T-helper 1 cell (primary cell): ENCODE results near the gene RTN3.
A peak's percentile ranks its signal among the peaks of the same experiment; 100 is the strongest.
"Not testable (repeated sequence)": the region's sequence is repeated elsewhere in the genome, so short reads cannot be mapped to it uniquely, and the experiment has no call there.

Experiments used
- DNase-seq, 5 donors: peaks; one replicate each; pipeline ENCODE4 v3.0.0-alpha.2; 2012 to 2020

RTN3 gene

DNA sequence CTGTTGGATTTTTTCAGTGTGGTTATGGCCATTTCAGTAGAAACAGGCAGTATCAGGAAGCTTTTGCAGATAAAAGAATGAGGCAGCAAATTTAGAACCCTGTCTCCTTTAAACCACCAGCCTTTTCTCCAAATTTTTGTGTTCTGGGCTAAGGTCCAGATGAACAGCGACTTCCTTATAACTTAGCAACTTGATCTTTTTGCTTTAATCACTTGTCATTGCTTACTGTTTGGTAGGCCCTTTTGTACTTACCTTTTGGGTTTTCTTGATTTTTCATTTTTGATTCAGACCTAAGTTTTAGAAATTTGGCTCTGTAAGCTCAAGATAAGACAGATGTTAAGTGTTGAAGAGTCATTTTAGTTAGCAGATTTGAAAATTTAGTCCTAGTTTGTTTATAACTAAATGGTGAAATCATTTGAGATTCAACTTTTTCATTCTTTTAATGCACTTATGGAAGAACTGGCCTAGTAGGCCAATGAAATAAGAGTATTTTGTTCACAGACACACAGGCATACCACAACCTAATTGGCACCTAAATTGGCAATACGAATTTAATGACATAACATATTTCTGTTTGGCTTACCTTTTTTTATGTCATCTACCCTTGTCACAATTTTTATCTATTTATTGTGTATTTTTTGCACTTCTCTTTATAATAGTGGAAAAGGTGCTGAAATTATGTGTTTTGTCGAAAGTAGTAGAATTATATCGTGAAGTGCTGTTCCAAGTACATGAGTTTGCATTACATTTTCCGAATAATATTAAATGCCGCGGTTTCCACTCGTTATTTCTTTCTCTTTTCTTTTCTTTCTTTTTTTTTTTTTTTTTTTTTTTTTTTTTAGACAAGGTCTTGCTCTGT is 2.1 kb downstream of the RTN3 start:
- DNase-seq: no peak

DNA sequence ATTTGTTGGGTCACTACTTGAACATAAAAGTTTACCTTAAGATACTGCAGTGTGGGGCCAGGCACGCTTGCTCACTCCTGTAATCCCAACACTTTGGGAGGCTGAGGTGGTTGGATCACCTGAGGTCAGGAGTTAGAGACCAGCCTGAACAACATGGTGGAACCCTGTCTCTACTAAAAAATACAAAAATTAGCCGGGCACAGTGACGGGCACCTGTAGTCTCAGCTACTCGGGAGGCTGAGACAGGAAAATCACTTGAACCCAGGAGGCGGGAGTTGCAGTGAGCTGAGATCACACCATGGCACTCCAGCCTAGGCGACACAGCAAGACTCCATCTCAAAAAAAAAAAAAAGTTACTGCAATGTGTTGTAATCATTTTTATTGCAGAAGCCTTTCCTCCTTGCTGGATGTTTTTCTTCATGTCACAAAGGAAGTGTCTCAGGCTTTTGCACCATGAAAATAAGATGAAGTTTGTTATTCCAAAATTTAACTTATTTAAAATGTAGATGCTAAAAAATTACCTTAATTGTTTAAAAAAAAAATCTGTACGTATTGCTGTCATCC is 3.9 kb downstream of the RTN3 start:
- DNase-seq: not testable (repeated sequence)

DNA sequence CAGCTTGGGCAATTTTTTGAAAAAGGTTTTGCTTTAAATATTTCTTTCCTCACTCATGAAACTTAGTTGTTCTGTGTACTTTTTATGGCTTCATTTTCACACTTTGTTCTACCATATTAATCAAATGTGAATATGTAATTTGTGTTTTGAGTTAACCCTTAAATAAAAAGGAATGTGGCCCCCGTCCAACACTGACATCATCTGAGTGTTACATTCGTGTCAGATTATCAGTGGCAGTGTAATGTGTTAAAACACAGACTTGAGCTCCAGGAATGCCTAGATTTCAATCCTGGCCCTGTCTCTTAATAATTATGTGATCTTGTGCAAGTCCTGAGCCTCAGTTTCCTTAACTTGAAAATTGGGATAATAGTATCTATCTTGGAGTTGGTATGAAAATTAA is 5.6 kb downstream of the RTN3 start:
- no peak for DNase-seq

DNA sequence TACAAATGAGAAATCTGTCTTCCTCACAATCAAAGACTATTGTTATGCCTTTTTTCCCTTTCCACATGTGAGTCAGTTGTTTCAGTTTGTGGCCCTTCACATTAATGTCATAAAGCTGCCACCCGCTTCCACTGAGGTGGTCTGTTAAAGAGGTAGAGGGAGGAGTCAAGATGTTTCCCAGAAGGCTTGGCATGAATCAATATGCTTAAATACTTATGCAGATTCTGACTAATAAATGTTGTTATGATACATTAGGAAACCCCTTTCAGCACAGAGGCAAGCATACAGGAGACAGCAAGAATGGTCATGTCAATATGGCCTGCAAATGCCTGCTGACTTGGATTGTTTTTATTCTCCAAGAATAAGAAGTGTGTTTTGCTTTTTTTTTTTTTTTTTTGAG is 6.5 kb downstream of the RTN3 start:
- peak in 1 of 5 donors; percentile 33 for DNase-seq

DNA sequence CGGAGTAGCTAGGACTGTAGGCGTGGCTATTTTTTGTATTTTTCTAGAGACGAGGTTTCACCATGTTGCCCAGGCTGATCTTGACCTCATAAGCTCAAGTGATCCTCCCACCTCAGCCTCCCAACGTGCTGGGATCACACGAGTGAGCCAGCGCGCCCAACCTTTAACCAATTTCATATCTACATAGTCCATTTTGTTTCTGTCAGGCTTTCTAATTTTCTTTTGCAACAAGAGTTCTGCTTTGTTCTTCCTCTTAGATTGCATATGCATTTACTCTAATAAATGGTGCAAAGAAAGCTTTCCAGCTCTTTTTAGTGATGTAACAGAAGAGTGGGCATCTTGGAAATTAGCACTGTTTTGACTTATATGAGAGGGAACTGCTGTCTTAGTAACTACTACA is 13.3 kb downstream of the RTN3 start:
- no peak for DNase-seq

DNA sequence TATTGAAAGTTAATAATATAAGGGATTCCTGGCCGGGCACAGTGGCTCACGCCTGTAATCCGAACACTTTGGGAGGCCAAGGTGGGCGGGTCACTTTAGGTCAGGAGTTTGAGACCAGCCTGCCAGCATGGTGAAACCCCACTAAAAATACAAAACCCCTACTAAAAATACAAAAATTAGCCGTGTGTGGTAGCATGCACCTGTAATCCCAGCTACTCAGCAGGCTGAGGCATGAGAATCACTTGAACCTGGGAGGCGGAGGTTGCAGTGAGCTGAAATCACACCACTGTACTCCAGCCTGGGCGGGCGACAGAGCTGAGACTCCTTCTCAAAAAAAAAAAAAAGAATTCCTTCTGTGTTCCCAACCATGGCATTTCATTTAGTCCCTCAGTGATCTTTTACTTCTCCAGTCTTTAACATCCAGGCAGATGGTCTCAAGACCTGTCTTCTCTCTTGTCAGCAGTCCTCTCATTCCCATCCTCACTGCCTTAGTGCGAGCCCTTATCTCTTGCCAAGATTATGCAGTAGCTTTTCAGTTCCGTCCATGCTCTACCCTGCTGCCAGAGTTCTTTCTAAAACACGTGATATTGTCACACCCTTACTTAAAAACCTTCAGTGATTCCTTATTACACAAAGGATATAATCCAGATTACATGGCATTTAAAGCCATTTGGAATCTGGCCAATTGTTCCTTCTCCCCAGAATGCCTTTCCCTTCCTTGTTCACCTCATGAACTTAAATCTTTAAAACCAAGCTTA is 17.9 kb downstream of the RTN3 start:
- DNase-seq: no peak

DNA sequence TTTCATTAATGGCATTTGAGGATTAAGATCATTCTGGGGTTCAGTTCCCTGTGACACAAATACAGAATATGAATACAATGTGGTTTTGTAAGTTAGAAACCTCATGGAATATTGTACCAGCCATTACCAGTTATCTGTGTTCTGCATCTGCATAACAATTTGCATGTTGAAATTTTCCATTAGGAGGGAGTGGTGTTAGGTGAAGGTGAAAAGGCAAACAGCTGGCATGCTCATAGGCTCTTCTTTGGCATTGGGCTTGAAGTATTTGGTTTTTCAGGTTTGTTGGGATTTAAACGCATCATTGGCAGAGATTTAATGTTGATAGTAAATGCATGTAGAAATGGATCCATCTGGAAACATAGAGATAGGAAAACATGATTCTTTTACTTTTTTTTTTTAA is 18.6 kb downstream of the RTN3 start:
- no peak for DNase-seq

DNA sequence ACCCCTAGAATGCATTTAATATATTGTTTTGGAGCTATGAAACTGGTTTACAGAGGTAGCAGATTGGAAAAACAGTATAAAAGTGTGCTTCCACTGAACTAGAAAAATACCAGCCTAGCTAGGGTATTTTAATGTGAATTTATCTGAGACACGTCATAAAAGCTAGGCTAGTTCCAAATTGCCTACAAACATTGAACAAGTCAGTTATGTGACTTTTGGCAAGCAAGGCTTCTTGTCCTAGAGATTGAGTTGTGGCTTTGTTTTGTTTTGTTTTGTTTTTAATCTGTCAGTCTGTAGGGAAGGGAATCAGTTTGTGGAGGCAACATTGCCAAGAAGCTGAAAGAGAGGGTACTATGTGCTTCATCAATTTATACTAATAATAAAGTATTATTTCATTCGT is 24.2 kb downstream of the RTN3 start:
- DNase-seq: no peak

DNA sequence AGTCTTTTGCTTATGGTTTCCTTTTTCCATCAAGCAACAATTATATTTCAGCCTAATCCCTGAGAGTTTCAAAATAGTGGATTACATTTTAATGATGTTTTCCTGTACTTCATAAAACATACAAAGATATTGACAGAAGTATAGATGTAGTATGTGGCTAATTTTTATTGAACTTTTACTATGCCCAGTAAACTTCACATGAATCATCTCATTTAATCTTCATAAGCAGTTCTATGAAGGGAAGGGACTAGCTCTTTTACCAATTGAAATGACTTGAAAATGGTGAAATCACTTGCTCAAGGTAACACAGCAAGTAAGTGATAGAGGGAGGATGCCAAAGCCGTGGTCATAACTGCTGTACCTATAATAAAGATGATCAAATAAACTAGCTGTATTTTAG is 27.5 kb downstream of the RTN3 start:
- DNase-seq: no peak

DNA sequence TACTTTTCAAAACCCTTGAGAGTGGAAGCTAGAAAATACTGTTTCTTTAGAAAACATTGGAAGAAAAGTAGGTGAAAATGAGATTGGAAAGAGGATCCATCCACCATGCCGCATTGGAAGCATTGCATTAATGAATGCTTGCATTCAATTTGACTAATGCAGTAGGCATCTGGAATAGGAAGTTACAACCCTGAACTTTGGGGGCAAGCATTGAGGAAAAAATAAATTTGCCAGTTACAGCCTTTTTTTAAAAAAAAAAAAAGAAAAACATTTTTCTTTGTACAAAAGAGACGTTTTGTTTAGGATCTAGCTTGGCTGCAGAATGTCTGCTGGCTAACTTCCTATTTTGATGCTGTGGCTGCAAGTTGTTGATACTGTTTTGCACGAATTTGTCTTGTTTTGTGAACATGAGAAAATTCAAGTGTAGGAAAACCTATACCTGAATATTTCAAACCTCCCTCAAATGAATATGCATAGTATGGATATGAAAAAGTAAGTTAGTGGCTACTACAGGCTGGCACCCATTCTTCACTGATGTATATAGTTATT is 28.1 kb downstream of the RTN3 start:
- DNase-seq: no peak

DNA sequence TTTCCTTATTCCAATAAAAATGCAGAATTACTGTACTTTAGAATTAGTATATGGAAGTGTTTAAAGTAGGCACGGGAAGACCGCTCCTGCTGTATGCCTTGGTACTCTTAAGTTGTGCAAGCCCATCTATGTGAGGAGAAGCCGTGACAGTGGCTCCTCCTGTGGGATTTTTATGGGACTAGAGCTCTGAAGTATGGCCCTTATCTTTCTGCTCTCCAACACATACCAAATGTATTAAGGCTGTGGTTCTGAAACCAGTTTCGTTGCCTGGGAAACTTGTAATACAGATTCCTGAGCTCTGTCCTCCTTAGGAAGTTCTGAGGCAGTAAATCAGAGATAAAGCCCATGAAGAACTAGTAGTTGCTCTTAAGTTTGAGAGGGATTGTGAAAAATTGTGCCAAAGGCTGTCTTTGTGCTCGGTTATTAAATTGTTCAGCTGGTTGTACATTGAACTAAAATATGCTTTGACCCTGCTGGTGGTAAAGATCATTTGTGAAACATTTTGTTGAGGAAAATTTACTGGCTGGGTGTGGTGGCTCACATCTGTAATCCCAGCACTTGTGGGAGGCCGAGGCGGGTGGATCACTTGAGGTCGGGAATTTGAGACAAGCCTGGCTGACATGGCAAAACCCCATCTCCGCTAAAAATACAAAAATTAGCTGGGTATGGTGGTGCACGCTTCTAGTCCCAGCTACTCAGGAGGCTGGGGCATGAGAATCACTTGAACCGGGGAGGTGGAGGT is 29.3 kb downstream of the RTN3 start:
- DNase-seq: no peak

DNA sequence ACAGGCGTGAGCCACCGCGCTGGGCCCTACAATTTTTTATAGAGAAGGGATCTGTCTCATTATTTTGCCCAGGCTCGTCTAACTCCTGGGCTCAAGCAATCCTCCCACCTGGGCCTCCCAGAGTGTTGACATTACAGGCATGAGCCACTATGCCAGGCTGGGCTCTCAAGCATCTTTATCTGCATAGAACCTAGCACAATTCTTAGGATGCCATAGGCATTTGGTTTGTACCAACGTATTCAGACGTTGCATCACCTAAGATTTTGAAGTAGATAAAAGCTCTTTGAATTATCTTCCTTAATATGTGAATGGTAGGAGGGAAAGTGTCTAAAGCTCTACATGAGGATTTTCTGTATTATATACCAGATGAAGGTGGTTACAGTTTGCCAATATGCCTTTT is 30.5 kb downstream of the RTN3 start:
- no peak for DNase-seq

DNA sequence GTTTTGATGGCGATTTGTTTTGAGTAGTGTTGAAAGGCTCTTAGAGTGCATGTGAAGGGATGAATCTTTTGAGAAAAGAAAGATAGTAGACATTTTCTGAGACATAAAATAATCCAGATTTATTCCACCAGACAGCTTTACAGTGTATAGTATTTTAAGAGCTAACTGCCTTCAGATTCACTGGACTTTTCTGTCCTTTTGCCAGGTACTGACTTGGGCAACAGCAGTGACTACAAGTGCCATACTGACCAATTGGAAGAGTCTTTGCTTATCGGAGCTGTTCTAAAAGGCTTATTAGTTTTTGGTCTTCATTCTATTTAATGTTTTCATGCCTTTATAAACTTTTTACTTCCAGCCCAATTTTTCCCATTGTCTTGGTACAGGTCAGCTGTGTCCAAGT is 32.5 kb downstream of the RTN3 start:
- DNase-seq: no peak

DNA sequence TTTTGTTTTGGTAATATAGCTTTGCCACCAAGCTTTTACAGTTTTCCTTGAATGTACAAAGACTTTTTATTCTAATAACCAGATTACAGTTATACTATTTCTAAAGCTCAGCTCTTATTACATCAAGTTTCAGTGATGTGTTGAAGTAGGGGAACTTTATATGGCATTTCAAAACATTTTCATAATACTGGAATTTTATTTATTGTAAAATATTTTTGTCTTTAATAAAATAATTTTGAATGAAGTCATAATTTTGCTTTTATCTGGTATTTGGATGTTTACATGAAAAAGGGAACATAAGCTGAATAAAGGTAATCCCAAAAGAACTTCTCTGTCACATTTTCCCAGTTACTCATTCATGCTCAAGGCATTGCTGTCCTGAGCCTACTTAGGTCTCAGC is 34.7 kb downstream of the RTN3 start:
- DNase-seq: no peak

DNA sequence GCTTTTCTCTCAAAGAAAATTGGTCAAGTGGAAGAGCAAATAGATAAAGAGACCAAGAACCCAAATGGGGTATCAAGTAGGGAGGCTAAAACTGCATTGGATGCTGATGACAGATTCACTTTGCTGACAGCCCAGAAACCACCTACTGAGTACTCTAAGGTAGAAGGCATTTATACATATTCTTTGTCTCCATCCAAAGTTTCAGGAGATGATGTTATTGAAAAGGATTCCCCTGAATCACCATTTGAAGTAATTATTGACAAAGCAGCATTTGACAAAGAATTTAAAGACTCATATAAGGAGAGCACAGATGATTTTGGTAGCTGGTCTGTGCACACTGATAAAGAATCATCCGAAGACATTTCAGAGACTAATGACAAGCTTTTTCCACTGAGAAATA is 37.7 kb downstream of the RTN3 start:
- DNase-seq: no peak

DNA sequence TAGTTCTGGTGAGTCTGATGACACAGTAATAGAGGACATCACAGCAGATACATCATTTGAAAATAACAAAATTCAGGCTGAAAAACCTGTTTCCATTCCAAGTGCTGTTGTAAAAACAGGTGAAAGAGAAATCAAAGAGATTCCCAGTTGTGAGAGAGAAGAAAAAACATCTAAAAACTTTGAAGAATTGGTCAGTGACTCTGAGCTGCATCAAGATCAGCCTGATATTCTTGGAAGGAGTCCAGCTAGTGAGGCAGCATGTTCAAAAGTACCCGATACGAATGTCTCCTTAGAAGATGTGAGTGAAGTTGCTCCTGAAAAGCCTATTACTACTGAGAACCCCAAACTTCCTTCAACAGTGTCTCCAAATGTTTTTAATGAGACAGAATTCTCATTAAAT is 38.7 kb downstream of the RTN3 start:
- DNase-seq: no peak

DNA sequence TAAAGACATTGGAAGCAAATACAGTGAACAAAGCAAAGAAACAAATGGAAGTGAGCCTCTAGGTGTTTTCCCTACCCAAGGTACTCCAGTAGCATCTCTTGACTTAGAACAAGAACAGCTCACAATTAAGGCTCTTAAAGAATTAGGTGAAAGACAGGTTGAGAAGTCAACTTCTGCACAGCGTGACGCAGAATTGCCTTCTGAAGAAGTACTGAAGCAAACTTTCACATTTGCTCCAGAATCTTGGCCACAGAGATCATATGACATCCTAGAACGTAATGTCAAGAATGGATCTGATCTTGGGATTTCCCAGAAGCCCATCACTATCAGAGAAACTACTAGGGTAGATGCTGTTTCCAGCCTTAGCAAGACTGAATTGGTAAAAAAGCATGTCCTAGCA is 39.3 kb downstream of the RTN3 start:
- no peak for DNase-seq

DNA sequence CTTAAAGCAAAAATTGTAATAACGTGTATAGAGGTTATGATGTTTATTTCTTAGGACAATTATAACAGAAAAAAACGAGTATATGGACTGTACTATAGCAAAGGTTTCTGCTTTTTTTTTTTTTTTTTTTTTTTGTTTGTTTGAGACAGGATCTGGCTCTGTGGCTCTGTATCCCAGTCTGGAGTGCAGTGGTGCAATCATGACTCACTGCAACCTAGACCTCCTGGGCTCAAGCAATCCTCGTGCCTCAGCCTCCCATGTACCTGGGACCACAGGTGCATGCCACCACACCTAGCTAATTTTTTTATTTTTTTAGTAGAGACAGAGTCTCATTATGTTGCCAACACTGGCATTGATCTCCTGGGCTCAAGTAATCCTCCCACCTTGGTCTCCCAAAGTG is 48.0 kb downstream of the RTN3 start:
- DNase-seq: no peak

DNA sequence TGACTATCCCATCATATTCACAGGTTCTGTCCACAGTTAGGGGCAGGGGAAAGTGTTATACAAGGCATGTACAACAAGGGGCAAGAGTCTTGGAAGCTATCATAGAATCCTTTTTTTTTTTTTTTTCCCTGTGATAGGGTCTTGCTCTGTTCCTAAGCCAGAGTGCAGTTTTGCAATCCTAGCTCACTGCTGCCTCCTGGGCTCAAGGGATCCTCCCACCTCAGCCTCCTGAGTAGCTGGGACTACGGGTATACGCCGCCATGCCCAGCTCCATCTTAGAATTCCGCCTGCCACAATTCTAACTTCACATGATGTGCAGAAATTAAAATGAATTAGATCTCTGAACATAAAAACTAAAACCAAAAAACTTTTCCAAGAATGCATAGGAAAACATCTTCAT is 55.6 kb downstream of the RTN3 start:
- DNase-seq: no peak

DNA sequence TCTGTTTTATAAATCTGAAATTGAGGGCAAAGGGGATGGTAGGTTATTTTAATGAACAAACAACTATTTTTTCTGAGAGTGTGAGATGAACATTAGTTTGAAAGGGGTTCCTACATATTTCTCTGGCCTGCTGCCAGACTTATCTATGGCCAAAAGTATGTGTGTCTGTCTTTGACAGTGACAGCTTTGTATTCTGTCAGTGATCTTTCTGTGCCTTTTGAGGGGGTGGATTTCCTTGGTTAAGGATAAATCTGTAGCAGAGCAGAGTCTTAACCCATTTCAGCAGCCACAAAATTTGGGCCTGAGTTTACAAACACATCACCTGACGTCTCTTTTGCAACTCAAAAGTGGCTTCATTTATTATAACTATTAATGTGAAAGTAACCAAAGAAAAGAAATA is 56.4 kb downstream of the RTN3 start:
- DNase-seq: no peak

DNA sequence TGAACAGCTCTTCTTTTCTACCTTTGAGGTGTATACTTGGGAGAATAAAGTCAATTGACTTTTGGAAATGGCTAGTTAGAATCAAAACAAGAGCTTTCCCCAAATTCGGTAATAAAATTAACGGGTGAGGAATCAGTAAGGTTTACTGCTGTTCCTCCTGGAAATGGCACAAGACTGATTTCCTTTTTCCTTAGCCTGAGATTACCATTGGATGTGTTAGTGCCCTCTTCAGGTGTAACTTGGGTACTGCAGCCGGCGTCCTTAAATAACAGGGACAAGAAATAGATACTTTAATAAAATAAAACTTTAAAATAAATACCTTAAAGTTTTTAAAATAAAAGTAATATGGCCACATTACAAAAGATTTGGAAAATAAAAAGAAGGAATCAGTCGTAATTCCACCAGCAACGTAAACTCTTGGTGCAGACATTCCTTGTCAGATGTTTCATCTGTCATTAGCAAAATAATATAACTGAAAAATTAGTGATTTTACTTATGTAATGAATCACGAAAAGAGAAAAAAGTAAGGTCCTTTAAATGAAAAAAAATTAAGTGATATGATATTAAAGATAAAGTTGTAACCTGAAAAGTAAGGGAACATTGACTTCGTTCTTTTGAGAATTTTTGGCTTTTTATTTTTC is 57.5 kb downstream of the RTN3 start:
- DNase-seq: peak in 4 of 5 donors; percentile 14 to 62 (median 48)
